Neuron (in vitro differentiated cells): ENCODE measurements around the gene RAD51B.

Source experiments
- H2AFZ ChIP-seq: one replicate; pipeline ENCODE4 v1.6.1; 2013; ENCODE audit warnings: low read depth, mild to moderate bottlenecking, inconsistent platforms, low read length, moderate library complexity
- H3K27me3 ChIP-seq: one replicate; pipeline ENCODE4 v1.6.1; 2013; ENCODE audit warnings: low read length; ENCODE audit not compliant: insufficient read depth
- H3K36me3 ChIP-seq: one replicate; pipeline ENCODE4 v1.6.1; 2013; ENCODE audit warnings: low read length; ENCODE audit not compliant: insufficient read depth
- H3K4me1 ChIP-seq: one replicate; pipeline ENCODE4 v1.6.1; 2013; ENCODE audit warnings: low read length; ENCODE audit not compliant: insufficient read depth
- H3K4me3 ChIP-seq: 2 replicates; pipeline ENCODE4 v1.5.1; 2013; ENCODE audit warnings: mild to moderate bottlenecking, low read length, moderate library complexity
- H3K9me3 ChIP-seq: one replicate; pipeline ENCODE4 v1.6.1; 2013; ENCODE audit warnings: low read length

The RAD51B gene

GRCh38 chr14:68440820-68441219 is 621.2 kb downstream of the RAD51B start:
- Histone ChIP-seq H3K27me3 (no peaks in the 10 kb centered on the region), H3K36me3 (no peaks in the 10 kb centered on the region), H3K9me3 (no peaks in the 10 kb centered on the region), H3K4me1 (no peaks in the 10 kb centered on the region), H3K4me3 (no peak overlapping the region), H2AFZ (no peak overlapping the region)

GRCh38 chr14:68441542-68441941 is 622.0 kb downstream of the RAD51B start:
- Histone ChIP-seq H2AFZ (no peak overlapping the region), H3K4me1 (no peaks in the 10 kb centered on the region), H3K27me3 (no peaks in the 10 kb centered on the region), H3K4me3 (no peak overlapping the region), H3K9me3 (no peaks in the 10 kb centered on the region), H3K36me3 (no peaks in the 10 kb centered on the region)

- Histone ChIP-seq H3K4me1 (no peaks in the 10 kb centered on the region), H3K36me3 (no peaks in the 10 kb centered on the region), H3K4me3 (no peak overlapping the region), H3K27me3 (no peaks in the 10 kb centered on the region), H3K9me3 (no peaks in the 10 kb centered on the region), H2AFZ (no peak overlapping the region)
Observed at GRCh38 chr14:68442828-68443629, 623.5 kb downstream of the RAD51B start.

GRCh38 chr14:68444449-68445168 is 625.0 kb downstream of the RAD51B start:
- Histone ChIP-seq H3K27me3 (no peaks in the 10 kb centered on the region), H3K9me3 (no peaks in the 10 kb centered on the region), H2AFZ (no peak overlapping the region), H3K36me3 (no peaks in the 10 kb centered on the region), H3K4me1 (peaks cover 2% of the 10 kb centered on the region), H3K4me3 (no peak overlapping the region)

- Histone ChIP-seq H3K27me3 (no peaks in the 10 kb centered on the region), H3K4me1 (peaks cover 6% of the 10 kb centered on the region), H3K36me3 (no peaks in the 10 kb centered on the region), H2AFZ (no peak overlapping the region), H3K4me3 (no peak overlapping the region), H3K9me3 (no peaks in the 10 kb centered on the region)
Observed at GRCh38 chr14:68446243-68447040, 626.9 kb downstream of the RAD51B start.

GRCh38 chr14:68447581-68448251 is 628.1 kb downstream of the RAD51B start:
- H3K4me3 ChIP-seq, result no peak overlapping the region
- H2AFZ ChIP-seq, result no peak overlapping the region
- H3K36me3 ChIP-seq, result no peaks in the 10 kb centered on the region
- H3K4me1 ChIP-seq, result peaks cover 14% of the 10 kb centered on the region
- no peaks in the 10 kb centered on the region for H3K9me3 ChIP-seq
- H3K27me3 ChIP-seq, result no peaks in the 10 kb centered on the region

- H3K27me3 ChIP-seq, result no peaks in the 10 kb centered on the region
- no peaks in the 10 kb centered on the region for H3K9me3 ChIP-seq
- peaks cover 14% of the 10 kb centered on the region for H3K4me1 ChIP-seq
- no peak overlapping the region for H3K4me3 ChIP-seq
- H2AFZ ChIP-seq, result no peak overlapping the region
- no peaks in the 10 kb centered on the region for H3K36me3 ChIP-seq
Observed at GRCh38 chr14:68448252-68448902, 628.8 kb downstream of the RAD51B start.

GRCh38 chr14:68449561-68450181 is 630.1 kb downstream of the RAD51B start:
- Histone ChIP-seq H2AFZ (no peak overlapping the region), H3K4me1 (peaks cover 14% of the 10 kb centered on the region), H3K9me3 (no peaks in the 10 kb centered on the region), H3K4me3 (no peak overlapping the region), H3K27me3 (no peaks in the 10 kb centered on the region), H3K36me3 (no peaks in the 10 kb centered on the region)

- Histone ChIP-seq H3K36me3 (no peaks in the 10 kb centered on the region), H3K4me1 (peaks cover 14% of the 10 kb centered on the region), H2AFZ (no peak overlapping the region), H3K4me3 (no peak overlapping the region), H3K27me3 (no peaks in the 10 kb centered on the region), H3K9me3 (peaks cover 3% of the 10 kb centered on the region)
Observed at GRCh38 chr14:68450391-68451120, 631.0 kb downstream of the RAD51B start.

- no peak overlapping the region for H3K4me3 ChIP-seq
- no peaks in the 10 kb centered on the region for H3K27me3 ChIP-seq
- peaks cover 3% of the 10 kb centered on the region for H3K9me3 ChIP-seq
- H3K4me1 ChIP-seq, result peaks cover 14% of the 10 kb centered on the region
- H3K36me3 ChIP-seq, result no peaks in the 10 kb centered on the region
- no peak overlapping the region for H2AFZ ChIP-seq
Observed at GRCh38 chr14:68451696-68452373, 632.3 kb downstream of the RAD51B start.

GRCh38 chr14:68458253-68458652 is 638.7 kb downstream of the RAD51B start:
- no peaks in the 10 kb centered on the region for H3K36me3 ChIP-seq
- H3K27me3 ChIP-seq, result no peaks in the 10 kb centered on the region
- H3K4me3 ChIP-seq, result no peak overlapping the region
- peaks cover 3% of the 10 kb centered on the region for H3K9me3 ChIP-seq
- no peaks in the 10 kb centered on the region for H3K4me1 ChIP-seq
- H2AFZ ChIP-seq, result no peak overlapping the region
